Activated T-cell treated with anti-CD3 and anti-CD28 coated beads for 4 hours (primary cell): ENCODE measurements around the gene SLC38A10.

Experiments
- DNase-seq: peaks from one replicate; pipeline ENCODE4 v3.0.0-alpha.2; 2020

SLC38A10 gene

DNA sequence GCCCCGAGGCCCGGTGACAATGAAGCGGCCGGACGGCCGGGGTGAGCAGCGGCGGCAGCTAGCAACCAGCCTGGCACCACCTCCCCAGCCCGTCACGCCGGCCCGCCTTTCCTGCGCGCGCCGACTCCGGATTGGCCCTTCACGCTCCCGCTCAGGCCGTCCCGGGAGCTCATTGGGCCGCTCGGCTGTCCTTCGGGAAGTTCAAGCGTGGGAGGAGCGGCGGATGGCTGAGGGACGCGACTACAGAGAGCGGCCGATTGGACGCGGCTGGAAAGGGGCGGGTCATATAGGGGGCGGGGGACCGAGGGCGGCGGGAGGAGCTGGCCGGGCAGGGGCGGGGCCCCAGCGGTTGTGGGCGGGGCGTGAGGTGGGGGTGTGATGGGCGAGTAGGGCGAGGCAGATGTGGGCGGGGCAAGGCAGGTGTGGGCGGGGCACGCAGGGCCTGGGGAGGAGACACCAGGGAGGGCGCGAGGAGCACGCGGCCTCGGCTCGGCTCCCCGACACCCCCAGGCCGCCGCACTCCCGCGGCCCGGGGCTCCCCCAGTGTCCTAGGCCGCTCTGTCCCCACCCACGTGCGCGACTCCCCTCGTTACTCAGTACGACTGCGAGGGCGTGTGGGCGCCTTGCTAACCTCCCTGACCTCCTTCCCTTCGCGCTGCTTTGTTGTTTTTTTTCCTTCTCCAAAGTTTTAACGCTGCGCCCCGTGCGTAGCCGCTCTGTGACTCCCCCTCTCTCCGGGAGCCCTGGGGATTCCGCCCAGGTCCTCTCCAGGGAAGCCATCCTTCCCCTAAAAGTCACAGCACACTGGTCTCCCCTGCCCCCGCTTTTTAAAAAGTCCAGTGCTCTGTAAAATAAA, 72.0 kb downstream of the SLC38A10 start, which contains the start of gene CEP131:
Gene CEP131, minus strand, starts transcription at position 60 of the 856 bp plus-strand sequence. CDS start 2,909 bp downstream, outside the sequence.
- peak; percentile 100 for DNase-seq

DNA sequence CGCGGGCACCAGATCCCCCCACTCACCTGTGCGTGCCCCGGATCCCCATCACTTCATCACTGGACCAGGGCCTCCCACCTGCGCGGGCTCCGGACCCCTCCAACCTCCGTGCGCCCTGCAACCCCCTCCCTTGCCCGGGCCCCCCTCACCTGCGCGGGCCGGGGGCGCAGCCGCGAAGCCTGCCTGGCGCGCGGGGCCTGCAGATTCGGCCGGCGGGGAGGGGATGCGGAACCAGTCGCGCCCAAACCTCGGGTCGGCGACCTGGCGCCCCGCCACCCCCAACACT, 72.5 kb downstream of the SLC38A10 start:
- no peak for DNase-seq

DNA sequence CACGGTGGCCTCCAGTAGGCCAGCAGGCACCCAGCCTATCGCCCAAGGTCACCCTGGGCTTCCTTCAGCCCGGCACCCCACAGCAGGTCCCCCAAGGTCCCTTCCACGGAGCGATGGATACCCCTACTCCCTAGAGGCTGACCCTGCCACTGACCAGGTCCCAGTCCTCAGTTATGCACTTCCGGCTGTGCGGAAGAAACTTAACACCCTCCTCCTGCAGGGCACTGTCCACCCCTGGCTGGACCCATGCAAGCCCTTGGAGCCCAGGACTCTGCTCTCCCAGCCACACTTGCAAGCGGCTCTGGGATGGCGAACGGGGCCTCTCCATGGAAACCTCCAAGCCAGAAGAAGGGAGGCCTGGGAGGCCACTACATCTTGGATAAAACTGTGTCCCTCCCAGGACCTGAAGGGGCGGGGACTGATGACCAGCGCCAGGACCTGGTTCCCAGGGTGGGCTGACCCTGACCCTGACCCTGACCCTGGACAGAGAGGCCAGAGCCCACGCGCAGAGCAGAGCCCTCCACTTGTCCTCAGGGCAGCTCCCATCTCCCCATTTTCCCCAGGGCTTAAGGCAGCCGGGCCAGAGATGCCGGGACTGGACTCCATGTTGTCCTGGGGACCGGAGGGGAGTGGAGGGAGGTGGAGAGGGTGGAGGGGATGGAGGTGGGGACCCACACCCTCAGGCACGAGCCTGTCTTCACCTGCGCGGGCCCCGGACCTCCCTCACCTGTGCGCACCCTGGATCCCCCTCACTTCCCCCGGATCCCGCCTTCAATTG, 73.1 kb downstream of the SLC38A10 start:
- no peak for DNase-seq

DNA sequence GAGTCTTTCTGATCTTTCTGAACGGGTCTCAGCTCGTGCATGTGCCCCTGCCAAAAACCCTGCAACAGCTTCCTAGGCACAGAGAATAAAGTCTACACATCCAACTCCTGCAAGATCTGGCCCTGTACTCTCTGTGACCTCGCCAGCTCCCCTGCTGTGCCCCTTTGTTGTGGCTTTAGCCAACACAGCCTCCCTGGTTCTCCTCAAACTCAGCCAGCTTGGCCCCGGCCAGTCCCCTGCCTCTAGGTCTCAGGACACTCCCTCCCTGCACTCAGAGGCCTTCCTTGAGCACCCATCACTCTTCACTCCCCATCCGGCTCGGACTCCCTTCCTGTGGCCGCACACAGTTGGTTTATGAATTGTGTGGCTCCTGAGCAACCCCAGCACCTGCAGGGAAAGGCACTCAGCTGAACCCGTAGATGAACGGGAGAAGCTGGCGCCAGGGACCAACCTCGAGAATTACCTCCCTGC, 73.7 kb downstream of the SLC38A10 start:
- no peak for DNase-seq

DNA sequence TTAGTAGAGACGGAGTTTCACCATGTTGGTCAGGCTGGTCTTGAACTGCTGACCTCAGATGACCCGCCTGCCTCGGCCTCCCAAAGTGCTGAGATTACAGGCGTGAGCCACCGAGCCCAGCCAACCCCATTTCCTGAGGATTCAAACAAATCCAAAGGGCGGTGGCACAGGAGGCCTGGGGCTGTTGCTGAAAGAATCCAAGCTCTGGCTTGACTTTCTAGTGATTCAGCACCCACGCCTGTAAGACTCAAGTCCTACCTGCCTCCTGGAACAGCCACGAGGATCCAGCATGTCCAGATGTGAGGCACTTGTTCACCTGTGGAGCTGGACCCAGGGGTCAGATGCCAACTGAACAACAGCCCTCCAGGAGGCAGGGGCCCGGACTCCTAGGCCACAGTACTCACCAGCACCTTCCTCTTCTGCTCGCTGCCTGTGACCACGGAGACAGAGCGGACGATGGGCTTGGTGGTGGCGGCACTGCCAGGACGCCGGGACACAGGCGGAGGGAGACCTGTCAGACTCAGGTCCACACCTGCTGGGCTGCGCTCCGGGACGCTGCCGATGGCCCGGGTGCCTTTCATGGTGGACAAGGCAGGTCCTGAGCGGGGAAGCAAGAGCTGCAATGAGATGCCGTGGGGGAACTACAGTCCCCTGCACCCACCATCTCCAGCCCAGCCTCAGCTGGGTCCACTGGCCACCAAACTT, 75.5 kb downstream of the SLC38A10 start:
- DNase-seq: no peak

DNA sequence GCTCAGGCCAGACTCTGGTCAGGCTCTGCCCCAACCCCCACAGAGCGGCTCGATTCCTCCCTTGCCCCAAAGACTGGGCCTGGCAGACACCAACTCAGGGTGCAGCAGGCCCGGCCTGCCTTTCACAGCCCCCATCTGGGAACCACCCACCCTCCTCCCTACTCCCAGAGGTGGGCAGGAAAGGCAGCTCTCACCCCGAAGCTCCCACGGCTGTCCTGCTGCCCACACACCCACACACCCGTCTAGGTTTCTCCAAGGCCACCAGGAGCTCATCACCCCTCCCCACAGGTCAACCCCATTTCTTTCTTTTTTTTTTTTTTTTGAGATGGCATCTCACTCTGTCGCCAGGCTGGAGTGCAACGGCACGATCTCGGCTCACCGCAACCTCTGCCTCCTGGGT, 76.1 kb downstream of the SLC38A10 start:
- DNase-seq: no peak

DNA sequence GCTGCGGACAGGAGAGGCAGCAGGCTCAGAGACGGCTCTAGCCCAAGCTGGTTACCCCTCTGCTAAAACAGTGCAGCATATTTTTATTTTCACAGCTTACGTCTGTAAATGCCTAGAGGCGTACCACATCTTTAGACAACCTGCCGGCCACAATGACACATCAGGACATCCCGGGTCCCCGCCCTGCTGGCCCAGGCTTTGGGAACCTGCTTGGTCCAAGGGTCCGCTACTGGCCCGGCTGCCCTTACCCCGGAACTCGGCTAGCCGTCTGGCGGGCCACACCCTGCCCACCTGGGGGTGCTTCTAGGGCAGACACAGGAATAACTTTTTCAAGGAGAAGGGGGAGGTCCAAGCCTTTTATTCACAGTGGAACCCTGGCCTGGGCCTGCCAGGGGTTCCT, 76.6 kb downstream of the SLC38A10 start:
- DNase-seq: no peak

DNA sequence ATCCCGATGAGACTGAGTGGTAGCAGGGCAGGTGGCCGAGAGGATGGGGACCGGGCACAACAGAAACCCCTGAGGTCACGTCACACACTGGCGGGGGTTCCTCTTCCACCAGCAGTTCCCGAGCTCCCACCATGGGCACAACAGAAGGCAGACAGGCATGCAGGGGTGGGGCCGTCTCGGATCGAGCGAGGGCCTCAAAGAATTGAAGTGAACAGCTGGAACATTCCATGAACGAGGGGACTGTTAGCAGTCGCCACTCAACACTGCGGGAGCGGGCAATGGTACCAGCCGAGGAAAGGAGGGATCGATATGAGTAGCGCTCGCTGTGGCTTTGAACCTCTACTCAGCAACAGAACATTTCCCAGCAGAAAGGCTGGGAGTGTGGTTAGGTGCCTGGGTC, 77.6 kb downstream of the SLC38A10 start:
- no peak for DNase-seq

DNA sequence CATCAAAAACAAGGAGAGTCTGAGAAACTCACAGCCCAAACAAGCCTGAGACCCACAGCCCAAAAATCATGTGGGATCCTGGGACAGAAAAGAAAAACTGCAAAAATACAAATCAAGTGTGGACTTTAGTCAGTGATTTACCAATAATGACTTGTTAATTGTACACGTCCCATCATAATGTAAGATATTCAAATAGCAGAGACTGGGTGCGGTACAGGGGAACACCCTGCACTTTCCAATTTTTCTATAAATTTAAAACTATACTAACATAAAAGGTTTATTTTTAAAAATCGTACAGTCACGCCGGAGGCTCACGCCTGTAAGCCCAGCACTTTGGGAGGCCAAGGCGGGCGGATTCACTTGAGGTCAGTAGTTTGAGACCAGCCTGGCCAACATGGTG, 81.1 kb downstream of the SLC38A10 start:
- no peak for DNase-seq

DNA sequence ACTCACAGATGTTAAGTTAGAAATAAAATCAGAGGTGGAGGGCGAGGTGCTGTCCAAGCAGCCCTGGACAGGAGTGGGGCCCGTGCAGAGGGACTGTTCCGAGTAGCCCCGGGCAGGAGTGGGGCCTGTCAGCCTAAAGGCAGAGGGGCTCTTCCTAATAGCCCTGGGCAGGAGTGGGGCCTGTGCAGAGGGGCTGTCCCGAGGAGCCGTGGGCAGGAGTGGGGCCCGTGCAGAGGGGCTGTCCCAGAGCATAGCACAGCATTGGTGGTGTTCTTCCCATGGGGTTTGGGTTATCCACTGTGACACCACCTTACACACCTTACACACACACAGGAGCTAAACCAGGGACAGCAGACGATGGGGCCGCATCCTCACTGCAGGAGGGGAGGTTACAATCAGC, 82.7 kb downstream of the SLC38A10 start:
- DNase-seq: no peak

DNA sequence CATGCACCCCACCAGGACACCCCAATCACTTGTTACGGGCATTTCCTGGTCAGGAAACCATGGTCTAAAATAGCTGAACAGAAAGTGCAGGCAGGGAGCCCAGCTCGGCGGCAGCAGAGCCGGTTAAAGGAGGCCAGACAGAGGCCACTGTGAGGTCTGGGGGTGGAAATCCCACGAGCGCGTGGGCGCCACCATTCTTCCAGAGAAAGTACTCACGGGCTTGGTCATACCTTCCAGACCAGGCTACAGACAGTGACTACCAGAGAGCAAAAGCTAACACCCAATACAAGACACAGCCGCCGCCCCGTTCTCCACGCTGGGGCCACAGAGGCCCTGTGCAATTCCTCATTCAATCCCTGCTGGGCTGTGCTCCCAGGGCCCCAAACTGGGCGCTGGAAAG, 84.2 kb downstream of the SLC38A10 start:
- DNase-seq: no peak

DNA sequence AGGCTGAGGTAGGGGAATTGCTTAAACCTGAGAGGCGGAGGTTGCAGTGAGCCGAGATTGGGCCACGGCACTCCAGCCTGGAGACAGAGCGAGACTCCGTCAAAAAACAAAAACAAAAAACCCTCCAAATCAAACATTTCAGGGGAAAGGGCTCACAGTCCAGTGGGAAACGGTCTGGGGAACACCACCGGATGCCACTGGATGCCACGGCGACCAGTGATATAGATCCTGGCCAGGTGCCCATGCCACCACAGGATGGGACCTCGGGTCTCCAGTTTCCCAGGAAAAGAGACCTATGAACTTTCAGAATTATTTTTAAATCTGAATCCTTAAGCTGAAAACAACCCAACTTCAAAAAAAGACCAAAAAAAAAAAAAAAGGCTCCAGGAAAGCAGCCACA, 84.6 kb downstream of the SLC38A10 start:
- no peak for DNase-seq

DNA sequence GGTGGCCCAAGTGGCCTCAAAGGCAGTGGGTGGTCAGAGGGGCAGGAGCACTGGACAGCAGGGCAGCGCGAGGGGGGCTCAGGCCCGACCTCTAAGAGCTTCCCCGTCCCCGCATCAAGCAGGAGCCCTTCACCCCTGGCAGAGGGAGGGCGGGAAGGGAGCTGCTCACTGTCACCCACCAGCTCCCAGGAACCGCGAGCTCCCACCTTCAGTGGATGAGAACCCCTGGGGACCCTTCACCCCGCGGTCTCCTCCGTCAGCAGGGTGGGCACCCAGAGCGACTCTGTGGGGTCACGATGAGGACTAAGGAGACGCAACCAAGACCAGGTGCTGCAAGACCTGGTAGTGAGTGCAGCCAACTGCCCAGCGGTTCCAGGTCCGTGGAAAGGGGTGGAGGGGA, 86.0 kb downstream of the SLC38A10 start:
- no peak for DNase-seq

DNA sequence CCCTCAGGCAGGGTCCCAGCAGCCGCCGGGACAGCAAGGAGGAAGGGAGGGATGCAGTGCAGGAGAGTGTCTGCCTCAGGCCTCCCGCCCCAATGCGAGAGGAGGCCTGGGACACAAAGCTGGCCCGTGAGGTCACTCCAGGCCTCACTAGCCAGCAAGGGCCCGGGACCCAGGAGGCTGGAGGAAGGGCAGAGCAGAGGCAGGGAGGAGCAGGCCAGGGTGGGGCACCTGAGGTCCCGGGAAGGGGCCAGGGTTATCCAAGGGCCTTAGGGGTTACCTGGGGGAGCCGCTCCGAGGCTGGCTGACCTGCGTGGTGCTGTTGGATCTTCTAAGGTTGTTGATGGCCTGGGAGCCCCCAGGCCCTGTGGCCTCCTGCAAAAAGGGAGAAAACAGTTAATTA, 86.5 kb downstream of the SLC38A10 start:
- no peak for DNase-seq

DNA sequence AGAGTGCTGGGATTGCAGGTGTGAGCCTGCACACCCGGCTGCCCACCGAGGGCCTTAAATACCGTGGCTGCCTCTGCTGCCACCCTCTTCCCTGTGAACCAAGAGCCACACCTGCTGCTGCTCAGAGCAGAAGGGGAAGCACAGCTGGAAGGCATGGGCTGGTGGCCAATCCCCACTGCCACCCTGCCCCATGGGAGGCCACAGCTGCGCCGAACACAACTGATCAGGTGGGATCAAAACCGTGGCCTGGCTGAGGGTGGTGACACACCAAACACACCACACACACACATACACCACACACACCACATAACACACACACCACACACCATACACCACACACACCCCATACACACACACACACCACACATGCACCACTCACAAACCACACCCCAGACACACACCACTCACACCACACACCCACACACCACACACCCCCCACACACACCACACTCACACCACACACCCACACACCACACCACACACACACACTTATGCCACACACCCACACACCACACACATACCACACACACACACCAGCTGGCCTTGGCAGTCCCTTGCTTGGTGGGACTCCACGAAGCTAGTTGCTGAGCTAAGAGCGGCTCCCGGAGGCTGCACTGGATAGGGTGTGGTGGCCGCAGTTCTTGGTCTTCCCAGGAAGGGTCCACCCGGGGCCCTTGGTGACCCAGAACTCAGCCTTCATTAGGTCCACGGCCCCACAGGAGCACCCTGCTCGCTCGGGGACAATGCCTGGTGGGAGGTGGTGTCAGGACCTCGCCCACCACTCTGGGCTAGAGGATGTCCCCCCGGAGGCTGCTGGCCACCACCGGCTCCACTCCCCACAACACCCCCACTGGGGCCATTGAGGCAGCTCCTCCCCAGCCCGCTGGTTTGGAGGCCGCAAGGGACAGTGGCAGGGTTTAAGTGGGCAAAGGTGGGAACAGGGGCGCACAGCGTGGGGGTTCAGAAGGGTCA, 87.2 kb downstream of the SLC38A10 start:
- no peak for DNase-seq

DNA sequence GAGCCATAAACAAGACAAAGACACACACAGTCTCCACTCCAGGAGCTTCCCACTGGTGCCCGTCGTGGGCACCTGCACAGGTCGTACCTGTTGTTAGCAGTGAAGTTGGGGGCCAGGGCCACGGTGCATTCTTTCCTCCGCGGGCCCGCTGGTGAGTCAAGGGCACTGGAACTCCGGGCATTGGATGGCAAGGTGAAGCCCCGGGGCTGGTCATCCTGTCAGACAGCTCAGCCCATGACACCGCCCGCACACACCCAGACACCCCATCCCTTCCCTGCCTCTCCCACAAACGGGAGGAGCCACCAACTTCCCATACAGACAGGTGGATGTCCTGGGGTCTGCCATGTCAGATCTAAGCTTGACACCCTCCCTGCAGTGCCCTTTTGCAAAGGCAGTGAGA, 88.5 kb downstream of the SLC38A10 start:
- no peak for DNase-seq

DNA sequence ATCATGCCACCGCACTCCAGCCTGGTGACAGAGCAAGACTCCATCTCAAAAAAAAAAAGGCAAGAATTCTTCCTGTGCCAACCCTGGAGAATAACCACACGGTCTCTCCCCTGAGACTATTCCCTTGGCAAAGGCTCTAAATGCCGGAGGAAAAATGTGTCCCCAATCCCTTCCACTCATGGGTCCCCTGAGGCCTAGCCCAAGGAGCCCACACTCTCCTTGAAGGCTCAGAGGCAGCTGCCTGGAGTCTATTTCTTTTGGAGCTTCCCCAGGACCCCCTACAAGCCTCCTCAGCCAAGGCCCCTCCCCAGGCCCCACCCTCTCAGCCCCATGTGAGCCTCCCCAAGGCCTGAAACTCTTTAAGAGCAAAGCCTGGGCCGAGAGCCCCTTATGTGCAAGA, 88.9 kb downstream of the SLC38A10 start:
- no peak for DNase-seq

DNA sequence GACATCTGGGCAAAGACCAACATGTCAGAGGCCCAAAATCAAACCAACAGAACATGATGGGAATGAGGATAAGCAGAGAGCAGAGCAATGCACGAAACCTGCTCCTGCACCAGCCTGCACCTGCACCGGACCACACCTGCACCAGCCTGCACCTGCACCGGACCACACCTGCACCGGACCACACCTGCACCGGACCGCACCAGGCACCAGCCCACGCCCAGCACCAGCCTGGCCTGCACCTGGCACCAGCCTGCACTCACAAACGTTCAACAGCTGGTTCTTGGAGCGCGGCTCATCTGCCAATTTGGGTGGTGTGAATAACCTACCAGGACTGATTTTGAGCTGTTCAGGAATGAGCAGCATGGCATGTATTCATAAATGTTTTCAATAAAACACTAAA, 90.5 kb downstream of the SLC38A10 start:
- DNase-seq: no peak

DNA sequence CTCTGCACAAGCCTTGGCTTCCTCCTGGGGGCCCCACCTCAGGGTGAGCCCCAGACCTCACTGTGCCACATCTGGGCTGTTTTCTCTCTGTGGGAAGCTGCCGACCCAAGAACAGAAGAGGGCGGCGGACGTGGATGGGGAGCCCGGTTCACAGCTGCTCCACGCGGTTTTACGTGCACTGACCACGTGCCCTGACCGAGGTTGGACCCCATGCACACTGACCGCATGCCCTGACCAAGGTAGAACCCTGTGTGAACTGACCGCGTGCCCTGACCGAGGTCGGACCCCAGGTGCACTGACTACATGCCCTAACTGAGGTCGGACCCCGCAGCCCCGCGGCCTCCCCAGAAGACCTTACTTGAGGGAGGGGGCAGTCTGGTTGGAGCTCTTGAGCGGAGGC, 92.0 kb downstream of the SLC38A10 start:
- no peak for DNase-seq

DNA sequence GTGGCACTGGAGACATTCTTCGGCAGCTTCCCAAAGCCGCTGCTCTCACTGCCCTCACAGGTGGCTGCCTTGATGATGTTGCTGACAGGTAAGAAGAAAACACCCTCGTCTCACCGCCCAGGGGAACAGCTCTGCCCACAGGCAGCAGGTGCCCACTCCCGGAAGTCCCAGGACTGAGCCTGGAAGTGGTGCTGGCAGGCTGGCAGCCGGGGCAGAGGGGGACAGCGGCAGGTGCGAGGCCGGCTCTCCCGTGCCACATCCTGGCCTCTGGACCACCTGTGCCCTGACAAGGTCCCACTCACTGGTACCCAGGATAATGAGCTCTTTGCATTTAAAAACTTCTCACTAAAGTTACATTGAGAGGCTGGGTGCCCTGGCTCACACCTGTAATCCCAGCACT, 92.8 kb downstream of the SLC38A10 start:
- DNase-seq: no peak

DNA sequence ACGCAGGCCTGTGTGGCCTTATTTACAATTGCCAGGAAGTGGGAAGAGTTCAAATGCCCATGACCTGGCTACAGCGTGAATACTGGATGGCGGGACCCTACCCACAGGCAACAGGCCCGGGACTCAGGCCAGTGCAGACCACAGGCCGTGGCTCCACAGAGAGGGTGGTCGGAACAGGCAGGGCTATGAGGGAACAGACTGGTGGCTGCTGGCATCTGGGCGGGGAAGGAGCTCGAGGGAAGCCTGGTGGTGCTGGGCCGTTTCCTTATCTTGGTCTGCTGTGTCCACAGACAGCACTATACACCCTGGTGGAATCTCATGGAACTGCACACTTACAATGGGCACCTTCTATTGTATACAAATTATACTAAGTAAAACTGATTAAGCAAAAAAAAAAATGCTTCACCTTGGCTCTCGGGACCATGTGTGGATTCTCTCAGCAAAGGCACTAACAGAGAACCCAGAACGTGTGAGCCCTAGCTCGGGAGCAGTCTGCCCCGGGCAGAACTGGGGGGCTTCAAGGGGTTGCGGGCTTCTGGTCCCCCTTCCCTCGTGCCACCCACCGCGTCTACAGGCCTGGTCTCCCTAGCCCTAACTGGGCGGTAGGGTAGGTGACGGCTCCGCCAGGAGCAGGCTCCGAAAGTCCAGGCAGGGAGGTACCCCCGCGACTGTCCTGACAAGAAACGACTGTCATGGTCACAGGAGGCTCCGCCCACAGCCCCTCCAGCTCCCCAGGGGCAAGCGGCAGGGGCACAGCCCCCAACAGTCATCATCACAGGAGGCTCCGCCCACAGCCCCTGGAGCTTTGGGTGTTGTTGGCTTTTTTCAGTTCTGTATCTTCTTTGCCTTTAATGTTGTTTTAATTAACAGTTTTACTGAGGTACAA, 94.2 kb downstream of the SLC38A10 start:
- DNase-seq: no peak
